Right cardiac atrium (tissue), 5 donors: Measurements from ENCODE around the gene IFT27. TPM values are rescaled to one million over a fixed set of nuclear protein-coding genes. Genes with fewer than 3 reads are reported as not detected.
A peak's percentile ranks its signal among the peaks of the same experiment; 100 is the strongest.
"Not testable (repeated sequence)": the region's sequence is repeated elsewhere in the genome, so short reads cannot be mapped to it uniquely, and the experiment has no call there.

Source experiments
- ATAC-seq, 2 donors: fragments of 200-7000 bp; cut with Tn5 transposase; one replicate each; pipeline versions ENCODE4 v1.8.0 to v1.9.1; 2020; ENCODE audit warnings: moderate library complexity in 2 of 2, mild to moderate bottlenecking in 1 of 2
- DNase-seq, 3 donors: peaks; one replicate each; pipeline ENCODE4 v3.0.0-alpha.2; 2020
- H3K27ac ChIP-seq: one replicate; pipeline ENCODE4 v1.5.1; 2013; ENCODE audit warnings: mild to moderate bottlenecking, low read length, control low read depth, moderate library complexity
- H3K27me3 ChIP-seq: one replicate; pipeline ENCODE4 v1.6.1; 2013; ENCODE audit not compliant: control insufficient read depth, insufficient read depth
- H3K4me1 ChIP-seq: one replicate; pipeline ENCODE4 v1.6.1; 2013; ENCODE audit warnings: low read length; ENCODE audit not compliant: control insufficient read depth, insufficient read depth
- H3K4me3 ChIP-seq: one replicate; pipeline ENCODE4 v1.5.1; 2013; ENCODE audit warnings: low read length, control low read depth
- H3K9me3 ChIP-seq: one replicate; pipeline ENCODE4 v1.6.1; 2013; ENCODE audit warnings: low read length; ENCODE audit not compliant: control insufficient read depth
- WGBS: extraction: QIAGEN DNeasy Blood & Tissue Kit; methylation state at CpG from one replicate; pipeline ENCODE4 v1.1.7; 2013; 5-methylcytosine and 5-hydroxymethylcytosine counted together
- intact Hi-C, 4 donors: fragments of 100-400 bp; cut with DNase I; formaldehyde crosslinking; loops; one replicate each; pipeline versions ENCODE4 v1.11.0 to v1.14.0; 2022 to 2023
- polyA plus RNA-seq: library from polyadenylated mRNA; stranded (reverse); fragments of 200-250 nt; gene quantifications from one replicate; pipeline ENCODE4 v1.2.3, GENCODE V29; 2013
- total RNA-seq, 4 donors: library from RNA; stranded (reverse); fragmentation: NEBNext Ultra II Directional; extraction: Animal tissue kit (Norgen Biotek cat#: 25700); gene quantifications; one replicate each; pipeline ENCODE4 v1.2.1, GENCODE V29; 2021
- donor health status: healthy with polysubstance abuse.
- donor health status: DM: no; HTN: yes; CAD: no.
- donor health status: DM: no; HTN: no; CAD: no.
- donor health status: DM: no; HTN: yes; CAD: no; lungs with severe emphysema.
- donor health status: DM: yes; HTN: yes; CAD: no.

IFT27 gene
- total and polyA plus RNA-seq, 5 donors, result 24.1 to 37.6 (median 32.5) TPM

GRCh38 chr22:36756031-36756430, 19.9 kb downstream of the IFT27 start:
- Histone ChIP-seq H3K4me1 (no peaks in the 10 kb centered on the region), H3K27ac (no peak overlapping the region), H3K4me3 (no peak overlapping the region), H3K9me3 (no peaks in the 10 kb centered on the region), H3K27me3 (no peaks in the 10 kb centered on the region)
- DNase-seq, result no peak
- 62% methylated on average over 7 of the region's 7 CpGs for WGBS
- intact Hi-C loops, result no loop called here
- no peak for ATAC-seq

- intact Hi-C loops, result no loop called here
Observed at GRCh38 chr22:36755316-36755715, 20.6 kb downstream of the IFT27 start.

GRCh38 chr22:36754881-36755280, 21.0 kb downstream of the IFT27 start:
- intact Hi-C loops, H3K4me3 ChIP-seq, H3K4me1 ChIP-seq, H3K9me3 ChIP-seq, H3K27ac ChIP-seq, DNase-seq, H3K27me3 ChIP-seq, ATAC-seq: not testable (repeated sequence)
- 93% methylated on average over 9 of the region's 9 CpGs for whole genome bisulfite sequencing

More at GRCh38 chr22:36755316-36755715, 20.6 kb downstream of the IFT27 start:
- H3K4me1 ChIP-seq, result no peaks in the 10 kb centered on the region
- DNase-seq, result no peak
- no peaks in the 10 kb centered on the region for H3K27me3 ChIP-seq
- whole genome bisulfite sequencing, result 86% methylated on average over 6 of the region's 6 CpGs
- no peak overlapping the region for H3K27ac ChIP-seq
- no peaks in the 10 kb centered on the region for H3K9me3 ChIP-seq
- ATAC-seq, result no peak
- no peak overlapping the region for H3K4me3 ChIP-seq

DNA sequence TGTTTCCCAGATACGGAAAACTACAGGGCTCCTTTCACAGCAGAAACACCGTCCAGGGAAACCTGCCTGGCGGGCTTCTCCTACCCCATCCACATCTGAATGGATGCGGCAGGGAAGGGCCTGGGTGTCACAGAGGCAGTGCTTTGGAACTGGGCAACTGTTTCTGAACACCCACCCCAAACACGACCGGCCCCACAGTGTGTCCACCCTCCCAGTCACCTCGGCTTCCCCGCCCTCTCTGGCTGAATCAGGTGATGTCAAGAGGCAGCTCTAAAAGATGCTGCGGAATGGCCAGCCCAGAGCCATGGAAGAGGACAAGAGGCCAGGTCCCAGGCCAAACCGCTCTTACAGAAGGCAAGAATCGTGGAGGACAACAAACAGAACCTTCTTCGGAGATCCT, 22.0 kb downstream of the IFT27 start:
- no peak overlapping the region for H3K27ac ChIP-seq
- DNase-seq (no peak), ATAC-seq (no peak)
- no peaks in the 10 kb centered on the region for H3K27me3 ChIP-seq
- intact Hi-C loops, result no loop called here
- 81% methylated on average over 12 of the region's 12 CpGs for WGBS
- H3K4me3 ChIP-seq, result no peak overlapping the region
- no peaks in the 10 kb centered on the region for H3K9me3 ChIP-seq
- no peaks in the 10 kb centered on the region for H3K4me1 ChIP-seq

- 67% methylated on average over 4 of the region's 4 CpGs for WGBS
- no peak for DNase-seq
Observed at GRCh38 chr22:36753120-36753802, 22.7 kb downstream of the IFT27 start.

GRCh38 chr22:36746375-36746970, 29.4 kb downstream of the IFT27 start:
- Histone ChIP-seq H3K27ac (no peak overlapping the region), H3K9me3 (no peaks in the 10 kb centered on the region), H3K4me1 (no peaks in the 10 kb centered on the region), H3K27me3 (no peaks in the 10 kb centered on the region), H3K4me3 (no peak overlapping the region)
- DNase-seq (no peak), ATAC-seq (peak in 1 of 2 donors; percentile 24)
- intact Hi-C loops, result no loop called here
- 51% methylated on average over 11 of the region's 11 CpGs for WGBS

More at GRCh38 chr22:36753120-36753802, 22.7 kb downstream of the IFT27 start:
- no peak for ATAC-seq
- no peaks in the 10 kb centered on the region for H3K9me3 ChIP-seq
- no peaks in the 10 kb centered on the region for H3K27me3 ChIP-seq
- H3K4me1 ChIP-seq, result no peaks in the 10 kb centered on the region
- no peak overlapping the region for H3K27ac ChIP-seq
- no peak overlapping the region for H3K4me3 ChIP-seq
- intact Hi-C loops, result no loop called here

DNA sequence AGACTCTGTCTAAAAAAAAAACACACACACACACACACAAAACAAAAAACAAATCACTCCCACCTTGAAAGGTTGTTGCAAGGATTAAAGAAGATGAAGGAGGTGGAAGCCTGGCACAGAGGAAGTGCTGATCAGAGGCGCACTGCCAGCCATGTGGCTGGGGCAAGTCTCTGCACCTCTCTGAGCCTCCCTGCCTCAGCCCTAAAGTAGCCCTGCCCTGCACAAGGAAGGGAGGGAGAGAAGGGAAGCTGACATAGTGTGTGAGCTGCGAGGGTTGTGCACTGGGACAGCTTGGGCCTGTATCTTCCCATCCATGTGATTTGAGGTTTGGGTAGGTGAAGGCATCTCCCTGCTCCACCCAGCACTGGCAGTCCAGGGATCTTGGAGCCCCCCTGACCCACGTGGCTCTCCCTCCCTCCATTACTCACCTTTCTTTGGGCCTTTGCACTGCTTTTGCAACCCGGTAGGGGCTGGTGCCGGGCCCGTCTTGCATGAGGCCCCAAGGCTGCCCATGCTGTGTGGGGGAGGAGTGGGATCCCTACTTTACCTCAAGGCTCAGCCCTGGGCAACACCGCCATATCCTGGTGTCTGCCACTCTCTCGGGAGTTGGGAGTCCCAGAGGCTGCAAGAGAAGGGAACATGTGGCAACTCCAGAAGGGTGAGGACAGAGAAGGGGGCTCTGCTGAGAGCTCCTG, 30.5 kb downstream of the IFT27 start:
- WGBS, result 58% methylated on average over 8 of the region's 8 CpGs
- ATAC-seq, result no peak
- intact Hi-C loops, result no loop called here

GRCh38 chr22:36744791-36745190, 31.1 kb downstream of the IFT27 start:
- 92% methylated on average over 13 of the region's 13 CpGs for WGBS
- H3K27ac ChIP-seq, result no peak overlapping the region
- H3K4me3 ChIP-seq, result no peak overlapping the region
- H3K27me3 ChIP-seq, result no peaks in the 10 kb centered on the region
- no peak for DNase-seq
- H3K9me3 ChIP-seq, result no peaks in the 10 kb centered on the region
- no peak for ATAC-seq
- intact Hi-C loops, result no loop called here
- H3K4me1 ChIP-seq, result no peaks in the 10 kb centered on the region

More for the DNA sequence above, 30.5 kb downstream of the IFT27 start:
- no peaks in the 10 kb centered on the region for H3K27me3 ChIP-seq
- no peak overlapping the region for H3K27ac ChIP-seq
- H3K4me1 ChIP-seq, result no peaks in the 10 kb centered on the region
- no peak for DNase-seq
- no peak overlapping the region for H3K4me3 ChIP-seq
- H3K9me3 ChIP-seq, result no peaks in the 10 kb centered on the region

GRCh38 chr22:36744413-36744765, 31.5 kb downstream of the IFT27 start:
- Histone ChIP-seq H3K27ac (no peak overlapping the region), H3K9me3 (peaks cover 2% of the 10 kb centered on the region), H3K4me3 (no peak overlapping the region), H3K27me3 (no peaks in the 10 kb centered on the region), H3K4me1 (no peaks in the 10 kb centered on the region)
- intact Hi-C loops, result no loop called here
- DNase-seq (no peak), ATAC-seq (no peak)
- WGBS, result 43% methylated on average over 4 of the region's 4 CpGs

- ATAC-seq, result no peak
Observed at GRCh38 chr22:36743591-36744412, 32.1 kb downstream of the IFT27 start.

GRCh38 chr22:36743011-36743410, 32.9 kb downstream of the IFT27 start:
- intact Hi-C loops, result no loop called here
- Histone ChIP-seq H3K4me1 (no peaks in the 10 kb centered on the region), H3K4me3 (no peak overlapping the region), H3K27ac (no peak overlapping the region), H3K9me3 (peaks cover 3% of the 10 kb centered on the region), H3K27me3 (no peaks in the 10 kb centered on the region)
- ATAC-seq, result no peak
- no peak for DNase-seq
- WGBS, result 73% methylated on average over 4 of the region's 4 CpGs

More at GRCh38 chr22:36743591-36744412, 32.1 kb downstream of the IFT27 start:
- Histone ChIP-seq H3K4me1 (no peaks in the 10 kb centered on the region), H3K27ac (no peak overlapping the region), H3K27me3 (no peaks in the 10 kb centered on the region), H3K9me3 (peaks cover 3% of the 10 kb centered on the region), H3K4me3 (no peak overlapping the region)
- intact Hi-C loops, result no loop called here
- whole genome bisulfite sequencing, result 73% methylated on average over 21 of the region's 21 CpGs
- DNase-seq, result no peak
